Measurements from ENCODE around the gene SUB1. TPM values are rescaled to one million over a fixed set of nuclear protein-coding genes. Genes with fewer than 3 reads are reported as not detected.
"Not testable (repeated sequence)": the region's sequence is repeated elsewhere in the genome, so short reads cannot be mapped to it uniquely, and the experiment has no call there.

The SUB1 gene
- total RNA-seq (100 to 1,000 TPM; 178 to 339 (median 203) TPM), total RNA-seq (114 to 430 (median 261) reads per million in 29 experiments)
- 350 TPM for total RNA-seq (2013)

DNA sequence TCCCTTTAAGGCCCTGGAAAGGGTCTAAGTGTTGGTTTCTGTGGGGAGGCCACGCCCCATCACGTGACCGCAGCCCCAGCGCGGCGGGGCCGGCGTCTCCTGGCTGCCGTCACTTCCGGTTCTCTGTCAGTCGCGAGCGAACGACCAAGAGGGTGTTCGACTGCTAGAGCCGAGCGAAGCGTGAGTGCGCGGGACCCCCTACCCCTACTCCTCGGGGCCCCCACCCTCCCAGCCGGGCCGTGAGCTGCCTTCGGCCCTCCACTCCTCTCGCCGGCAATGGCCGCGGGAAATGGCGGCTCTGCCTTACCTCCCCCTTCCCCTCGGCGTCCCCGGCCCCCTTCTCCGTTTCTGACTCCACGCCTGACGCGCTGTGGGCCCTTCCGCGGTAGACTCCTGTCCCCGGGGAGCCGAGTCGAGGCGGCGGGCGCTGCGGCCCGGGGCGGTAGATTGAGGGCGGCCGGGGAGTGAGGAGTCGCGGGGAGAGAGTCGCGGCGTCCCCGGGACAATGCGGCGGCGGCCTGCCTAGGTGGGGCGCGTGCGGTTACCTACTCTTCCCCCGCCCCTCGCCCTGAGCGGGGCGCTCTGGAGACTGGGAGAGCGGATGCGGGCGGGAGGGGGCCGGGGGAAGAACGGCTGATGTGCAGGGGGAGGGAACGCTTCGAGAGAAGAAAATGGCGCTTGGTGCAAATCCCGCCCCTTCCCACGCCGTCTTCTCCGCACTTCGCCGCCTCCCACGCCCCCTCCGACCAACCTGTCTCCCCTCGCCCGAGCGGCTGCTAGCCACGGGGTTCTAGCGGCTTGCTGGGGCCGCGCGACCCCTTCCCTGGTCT, at the start of gene SUB1:
SUB1 (plus strand) TSS at position 112 of the 830 bp plus-strand sequence. CDS start 2,956 bp downstream, outside the sequence.
- Mint-ChIP-seq H3K9me3 (no peaks in the 10 kb centered on the region), H3K4me1 (peaks cover 69 to 77% (median 76%) of the 10 kb centered on the region in 3 donors), H3K27me3 (no peaks in the 10 kb centered on the region), H3K36me3 (peaks cover 11% of the 10 kb centered on the region), H3K27ac (peak within 1 kb of the TSS; percentile 97 to 98), H3K4me3 (peak within 1 kb of the TSS; percentile 96 to 98 (median 96))
- Histone ChIP-seq H3K27ac (ENCODE audit: low read length) (peak within 1 kb of the TSS; percentile 98), H3K4me3 (ENCODE audit: control insufficient read depth in 1 of 2, extremely low read depth in 1 of 2, low read length in 1 of 2) (peak within 1 kb of the TSS; percentile 73 to 88), H3K27me3 (replicated peaks in 1 of 2; ENCODE audit: control insufficient read depth in 2 of 2, extremely low read depth in 1 of 2, insufficient read depth in 2 of 2, low read length in 1 of 2) (no peaks in the 10 kb centered on the region), H3K36me3 (ENCODE audit: control insufficient read depth in 2 of 2, extremely low read depth in 1 of 2, insufficient read depth in 1 of 2, low read length in 1 of 2) (peaks cover 0 to 20% of the 10 kb centered on the region in 2 donors), H3K4me1 (ENCODE audit: control insufficient read depth in 1 of 2, extremely low read depth in 1 of 2, insufficient read depth in 2 of 2, low read length in 2 of 2) (peaks cover 32 to 54% of the 10 kb centered on the region in 2 experiments), H3K9me3 (no peaks in the 10 kb centered on the region)
- ATAC-seq (replicated peaks in 1 of 4) (peak; percentile 92 to 96 (median 94)), DNase-seq (peak; percentile 88 to 97 (median 93))
- WGBS (ENCODE audit: insufficient coverage) = 0% methylated on average over 61 of the region's 89 CpGs
- CTCF ChIA-PET = interaction anchor here (1.0 to 2.8 kb wide), 7 partner anchors 27 to 96 kb away, joined by 4 to 16 read pairs (median 5); no protein-coding TSS in a partner anchor
- POLR2A ChIA-PET = interaction anchor here (0.6 to 1.6 kb wide), 7 partner anchors 10 to 364 kb away, joined by 3 to 5 read pairs (median 4); no protein-coding TSS in a partner anchor

DNA sequence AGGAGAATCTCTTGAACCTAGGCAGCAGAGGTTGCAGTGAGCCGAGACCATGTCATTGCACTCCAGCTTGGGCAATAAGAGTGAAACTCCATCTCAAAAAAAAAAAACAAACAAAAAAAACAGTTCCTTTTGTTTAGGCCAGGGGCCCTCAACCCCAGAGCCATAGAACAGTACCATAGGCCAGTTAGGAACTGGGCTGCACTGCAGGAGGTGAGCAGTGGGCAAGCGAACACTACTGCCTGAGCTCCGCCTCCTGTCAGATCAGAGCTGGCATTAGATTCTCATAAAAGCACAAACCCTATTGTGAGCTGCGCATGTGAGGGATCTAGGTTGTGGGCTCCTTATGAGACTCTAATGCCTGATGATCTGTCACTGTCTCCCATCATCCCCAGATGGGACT, 49.1 kb upstream of the SUB1 start:
- H3K27me3 ChIP-seq (replicated peaks in 1 of 2; ENCODE audit: control insufficient read depth in 2 of 2, extremely low read depth in 1 of 2, insufficient read depth in 2 of 2, low read length in 1 of 2) = no peaks in the 10 kb centered on the region
- WGBS (ENCODE audit: insufficient coverage) = no CpG with 5 or more reads among the region's 4 CpGs
- Mint-ChIP-seq H3K27ac (no peak overlapping the region), H3K9me3 (no peaks in the 10 kb centered on the region), H3K4me1 (peaks cover 47 to 71% (median 70%) of the 10 kb centered on the region in 3 donors), H3K4me3 (no peak overlapping the region), H3K27me3 (no peaks in the 10 kb centered on the region), H3K36me3 (peaks cover 4% of the 10 kb centered on the region)
- H3K4me1 ChIP-seq (ENCODE audit: control insufficient read depth in 1 of 2, extremely low read depth in 1 of 2, insufficient read depth in 2 of 2, low read length in 2 of 2) = peaks cover 4 to 45% of the 10 kb centered on the region in 2 experiments
- ChIA-PET POLR2A (interaction anchor here in 1 of 2 donors (0.6 kb wide), 1 partner anchor 54 kb away, joined by 5 read pairs; no protein-coding TSS in a partner anchor), CTCF (no interaction called here)
- DNase-seq (no peak), ATAC-seq (replicated peaks in 1 of 4) (no peak)
- no peak overlapping the region for H3K4me3 ChIP-seq (ENCODE audit: control insufficient read depth in 1 of 2, extremely low read depth in 1 of 2, low read length in 1 of 2)
- H3K27ac ChIP-seq (ENCODE audit: low read length) = no peak overlapping the region
- peaks cover 0 to 2% of the 10 kb centered on the region in 2 donors for H3K36me3 ChIP-seq (ENCODE audit: control insufficient read depth in 2 of 2, extremely low read depth in 1 of 2, insufficient read depth in 1 of 2, low read length in 1 of 2)
- no peaks in the 10 kb centered on the region for H3K9me3 ChIP-seq

DNA sequence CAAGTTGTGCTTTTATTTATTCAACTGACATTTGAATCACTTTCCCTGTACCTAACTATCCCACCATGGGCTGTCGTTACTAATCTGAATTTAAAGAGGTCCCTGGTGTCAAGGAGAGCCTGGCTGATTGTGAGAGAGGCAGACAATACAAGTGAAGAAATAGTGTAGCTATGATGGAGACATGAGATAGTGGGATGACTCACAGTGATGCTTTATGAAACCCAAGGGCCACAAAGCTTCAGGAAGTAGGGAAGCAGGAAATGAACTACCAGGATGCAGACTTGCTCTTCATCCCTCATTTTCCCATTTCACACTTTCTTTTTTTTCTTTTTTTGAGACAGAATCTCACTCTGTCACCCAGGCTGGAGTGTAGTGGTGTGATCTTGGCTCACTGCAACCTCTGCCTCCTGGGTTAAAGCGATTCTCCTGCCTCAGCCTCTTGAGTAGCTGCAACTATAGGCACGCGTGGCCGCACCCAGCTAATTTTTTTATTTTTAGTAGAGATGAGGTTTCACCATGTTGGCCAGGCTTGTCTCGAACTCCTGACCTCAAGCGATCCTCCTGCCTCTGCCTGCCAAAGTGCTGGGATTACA, 47.8 kb upstream of the SUB1 start:
- Mint-ChIP-seq H3K4me1 (peaks cover 47 to 66% (median 63%) of the 10 kb centered on the region in 3 donors), H3K27ac (peak overlapping the region; percentile 71 to 74)
- H3K36me3 ChIP-seq (ENCODE audit: control insufficient read depth in 2 of 2, extremely low read depth in 1 of 2, insufficient read depth in 1 of 2, low read length in 1 of 2); H3K27ac ChIP-seq (ENCODE audit: low read length); H3K4me3 Mint-ChIP-seq; H3K9me3 ChIP-seq; H3K4me3 ChIP-seq (ENCODE audit: control insufficient read depth in 1 of 2, extremely low read depth in 1 of 2, low read length in 1 of 2); H3K27me3 Mint-ChIP-seq; H3K36me3 Mint-ChIP-seq; H3K27me3 ChIP-seq (replicated peaks in 1 of 2; ENCODE audit: control insufficient read depth in 2 of 2, extremely low read depth in 1 of 2, insufficient read depth in 2 of 2, low read length in 1 of 2); H3K9me3 Mint-ChIP-seq: not testable (repeated sequence)
- ATAC-seq (replicated peaks in 1 of 4) = peak; percentile 23 to 62 (median 38)
- DNase-seq = peak in 1 of 35 experiments; percentile 35
- ChIA-PET POLR2A (interaction anchor here in 1 of 2 donors (0.8 kb wide), 1 partner anchor 12 kb away, joined by 4 read pairs; no protein-coding TSS in a partner anchor), CTCF (interaction anchor here (0.6 to 0.8 kb wide), 3 partner anchors 52 to 61 kb away, joined by 3 to 4 read pairs (median 3); no protein-coding TSS in a partner anchor)
- H3K4me1 ChIP-seq (ENCODE audit: control insufficient read depth in 1 of 2, extremely low read depth in 1 of 2, insufficient read depth in 2 of 2, low read length in 2 of 2) = peaks cover 4 to 42% of the 10 kb centered on the region in 2 experiments
- WGBS (ENCODE audit: insufficient coverage) = no CpG with 5 or more reads among the region's 7 CpGs

DNA sequence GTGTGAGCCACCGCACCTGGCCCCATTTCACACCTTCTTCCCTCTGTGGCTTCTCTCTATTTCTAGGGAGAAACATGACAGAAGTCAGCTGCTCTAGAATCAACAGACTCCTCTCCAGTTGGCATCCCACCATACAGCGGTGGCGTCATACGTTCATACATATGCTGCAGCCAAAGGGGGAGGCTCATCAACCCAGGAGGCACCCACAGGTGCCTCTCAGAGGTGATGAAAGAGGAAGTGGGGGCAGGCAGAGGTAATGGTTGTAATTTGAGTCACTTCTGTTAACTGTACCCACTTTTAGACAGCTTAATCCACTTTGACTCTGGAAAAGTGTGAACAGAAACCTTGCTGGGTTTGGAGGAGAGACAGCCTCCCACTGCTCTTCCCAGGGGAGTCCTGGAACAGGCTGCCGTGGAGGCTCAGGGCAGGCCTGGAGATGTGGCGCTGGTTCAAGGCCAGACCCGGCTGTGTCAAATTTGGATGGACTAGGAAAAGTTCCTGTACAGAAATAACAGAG, 47.3 kb upstream of the SUB1 start:
- DNase-seq (peak in 29 of 35 experiments; percentile 9 to 56 (median 27)), ATAC-seq (replicated peaks in 1 of 4) (peak; percentile 58 to 84 (median 70))
- no peaks in the 10 kb centered on the region for H3K9me3 ChIP-seq
- H3K36me3 ChIP-seq (ENCODE audit: control insufficient read depth in 2 of 2, extremely low read depth in 1 of 2, insufficient read depth in 1 of 2, low read length in 1 of 2) = peaks cover 0 to 2% of the 10 kb centered on the region in 2 donors
- peaks cover 0 to 37% of the 10 kb centered on the region in 2 experiments for H3K4me1 ChIP-seq (ENCODE audit: control insufficient read depth in 1 of 2, extremely low read depth in 1 of 2, insufficient read depth in 2 of 2, low read length in 2 of 2)
- POLR2A ChIA-PET = interaction anchor here (0.5 to 0.8 kb wide), 2 partner anchors 12 to 39 kb away, joined by 3 to 4 read pairs; no protein-coding TSS in a partner anchor
- peaks cover 43 to 64% (median 63%) of the 10 kb centered on the region in 3 donors for H3K4me1 Mint-ChIP-seq
- no CpG with 5 or more reads among the region's 7 CpGs for WGBS (ENCODE audit: insufficient coverage)
- H3K9me3 Mint-ChIP-seq = no peaks in the 10 kb centered on the region
- H3K27me3 ChIP-seq (replicated peaks in 1 of 2; ENCODE audit: control insufficient read depth in 2 of 2, extremely low read depth in 1 of 2, insufficient read depth in 2 of 2, low read length in 1 of 2) = no peaks in the 10 kb centered on the region
- no peaks in the 10 kb centered on the region for H3K27me3 Mint-ChIP-seq
- H3K4me3 Mint-ChIP-seq = no peak overlapping the region
- H3K27ac ChIP-seq (ENCODE audit: low read length) = no peak overlapping the region
- H3K27ac Mint-ChIP-seq = peak overlapping the region; percentile 71 to 74
- CTCF ChIA-PET = interaction anchor here (0.6 to 0.8 kb wide), 3 partner anchors 52 to 62 kb away, joined by 3 to 4 read pairs (median 3); no protein-coding TSS in a partner anchor
- peaks cover 10% of the 10 kb centered on the region for H3K36me3 Mint-ChIP-seq
- H3K4me3 ChIP-seq (ENCODE audit: control insufficient read depth in 1 of 2, extremely low read depth in 1 of 2, low read length in 1 of 2) = no peak overlapping the region

DNA sequence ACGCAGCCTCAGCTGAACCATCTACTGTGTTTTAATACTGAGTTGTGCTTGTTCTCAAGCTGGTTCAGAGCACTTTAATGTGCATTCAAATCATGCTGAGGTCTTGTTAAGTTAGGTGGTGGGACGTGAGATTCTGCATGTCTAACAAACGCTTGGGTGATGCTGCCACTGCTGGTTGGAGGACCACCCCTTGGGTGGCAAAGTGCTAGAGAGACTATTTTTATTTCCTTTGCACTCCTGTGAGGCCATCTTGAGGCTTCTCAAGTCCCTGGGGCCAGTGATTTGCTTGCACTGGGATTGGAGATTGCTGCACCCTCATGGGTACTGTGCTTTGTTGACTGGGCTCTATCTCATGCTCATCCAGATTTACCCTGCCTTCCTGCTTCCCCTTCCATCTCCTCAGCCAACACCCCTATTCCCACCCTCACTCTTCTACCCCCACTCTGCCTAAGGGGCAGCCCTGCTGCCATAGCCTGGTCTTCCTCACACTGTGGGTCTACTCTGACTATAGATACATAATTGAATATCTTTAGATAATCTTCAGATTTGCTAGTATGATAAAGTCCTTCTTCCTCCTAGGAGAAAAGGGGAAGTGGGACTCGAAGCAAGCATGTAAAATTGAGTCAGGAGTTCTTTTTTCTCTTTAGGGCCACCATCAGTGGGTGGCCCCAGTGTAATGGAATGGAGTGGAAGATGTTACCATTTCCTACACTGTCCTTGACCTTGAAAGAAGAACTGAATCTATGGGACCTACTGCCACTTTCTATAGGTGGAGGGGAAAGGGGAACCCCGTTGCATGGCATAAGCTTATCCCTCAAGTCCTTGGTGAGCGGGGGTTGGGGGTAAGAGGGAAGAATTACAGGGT, 45.1 kb upstream of the SUB1 start:
- H3K27me3 Mint-ChIP-seq = no peaks in the 10 kb centered on the region
- peak overlapping the region in 1 of 2 donors; percentile 22 for H3K27ac Mint-ChIP-seq
- DNase-seq (no peak), ATAC-seq (replicated peaks in 1 of 4) (no peak)
- Histone ChIP-seq H3K9me3 (no peaks in the 10 kb centered on the region), H3K4me1 (ENCODE audit: control insufficient read depth in 1 of 2, extremely low read depth in 1 of 2, insufficient read depth in 2 of 2, low read length in 2 of 2) (peaks cover 0 to 27% of the 10 kb centered on the region in 2 experiments), H3K27me3 (replicated peaks in 1 of 2; ENCODE audit: control insufficient read depth in 2 of 2, extremely low read depth in 1 of 2, insufficient read depth in 2 of 2, low read length in 1 of 2) (no peaks in the 10 kb centered on the region), H3K36me3 (ENCODE audit: control insufficient read depth in 2 of 2, extremely low read depth in 1 of 2, insufficient read depth in 1 of 2, low read length in 1 of 2) (no peaks in the 10 kb centered on the region), H3K4me3 (ENCODE audit: control insufficient read depth in 1 of 2, extremely low read depth in 1 of 2, low read length in 1 of 2) (no peak overlapping the region), H3K27ac (ENCODE audit: low read length) (no peak overlapping the region)
- 92% methylated on average over 2 of the region's 6 CpGs for WGBS (ENCODE audit: insufficient coverage)
- ChIA-PET CTCF (no interaction called here), POLR2A (interaction anchor here in 1 of 2 donors (0.7 kb wide), 1 partner anchor 96 kb away, joined by 3 read pairs; the partner anchor contains the start of gene ZFR)
- H3K4me1 Mint-ChIP-seq = peaks cover 33 to 55% (median 52%) of the 10 kb centered on the region in 3 donors
- H3K36me3 Mint-ChIP-seq = peaks cover 10% of the 10 kb centered on the region
- no peak overlapping the region for H3K4me3 Mint-ChIP-seq
- no peaks in the 10 kb centered on the region for H3K9me3 Mint-ChIP-seq
